Measurements from ENCODE around the gene DDX41. TPM values are rescaled to one million over a fixed set of nuclear protein-coding genes. Genes with fewer than 3 reads are reported as not detected.
A peak's percentile ranks its signal among the peaks of the same experiment; 100 is the strongest.

DDX41 gene
- polyA plus RNA-seq, 3 donors = 44.9 to 178 (median 70.3) TPM

DNA sequence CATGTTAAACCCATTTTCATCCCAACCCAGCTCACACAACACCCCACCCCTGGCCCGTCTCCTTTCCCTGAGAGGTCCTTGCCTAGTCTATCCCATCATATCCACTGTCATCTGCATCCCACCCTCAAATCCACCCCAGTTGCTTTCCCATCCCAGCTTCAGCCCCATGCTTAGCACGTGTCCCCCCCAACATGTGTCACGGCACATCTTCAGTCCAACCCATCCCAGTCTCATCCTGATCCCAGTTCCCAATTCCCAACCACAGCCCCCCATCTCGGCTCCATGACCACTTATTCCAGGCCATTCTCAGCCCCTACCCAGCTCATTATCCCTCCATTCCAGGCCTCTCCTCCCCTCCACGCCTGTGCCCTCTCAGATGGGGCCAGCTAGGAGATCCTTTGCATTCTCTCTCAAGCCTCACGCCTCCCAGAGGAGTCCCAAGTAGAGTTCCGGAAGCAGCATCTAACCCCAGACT is 42.7 kb downstream of the DDX41 start:
- H3K36me3 Mint-ChIP-seq = peaks cover 13 to 14% of the 10 kb centered on the region in 2 donors
- Histone ChIP-seq H3K4me3 (replicated peaks in 1 of 3; ENCODE audit: low read depth in 2 of 3, low read length in 3 of 3) (no peak overlapping the region), H3K79me2 (ENCODE audit: insufficient read depth, low read length) (no peaks in the 10 kb centered on the region), H3K27me3 (ENCODE audit: control insufficient read depth in 2 of 2, insufficient read depth in 2 of 2, low read length in 2 of 2) (peaks cover 18 to 55% of the 10 kb centered on the region in 2 donors), H3K9me3 (replicated peaks in 1 of 2; ENCODE audit: control insufficient read depth in 1 of 2, insufficient read depth in 1 of 2, low read length in 2 of 2) (peaks cover 0 to 11% of the 10 kb centered on the region in 2 donors), H3K9ac (ENCODE audit: insufficient read depth, low read length, poor library complexity, severe bottlenecking) (no peak overlapping the region), H2AFZ (ENCODE audit: insufficient read depth, low read depth, low read length, poor library complexity, severe bottlenecking) (no peak overlapping the region), H3K4me2 (replicated peaks; ENCODE audit: extremely low read depth, low read length, poor library complexity, severe bottlenecking) (no peak overlapping the region), H3K36me3 (replicated peaks in 1 of 2; ENCODE audit: control insufficient read depth in 1 of 2, insufficient read depth in 2 of 2, low read length in 2 of 2) (no peaks in the 10 kb centered on the region), H3K4me1 (ENCODE audit: control insufficient read depth in 1 of 2, insufficient read depth in 2 of 2, low read length in 2 of 2) (peaks cover 38 to 61% of the 10 kb centered on the region in 2 donors), H4K20me1 (ENCODE audit: insufficient read depth, low read length) (peaks cover 24% of the 10 kb centered on the region), H3K27ac (ENCODE audit: low read depth in 1 of 2, low read length in 2 of 2) (no peak overlapping the region)
- WGBS (ENCODE audit: insufficient coverage) = 85% methylated on average over 7 of the region's 7 CpGs
- no peak for DNase-seq
- TF ChIP-seq, protein P1, sequence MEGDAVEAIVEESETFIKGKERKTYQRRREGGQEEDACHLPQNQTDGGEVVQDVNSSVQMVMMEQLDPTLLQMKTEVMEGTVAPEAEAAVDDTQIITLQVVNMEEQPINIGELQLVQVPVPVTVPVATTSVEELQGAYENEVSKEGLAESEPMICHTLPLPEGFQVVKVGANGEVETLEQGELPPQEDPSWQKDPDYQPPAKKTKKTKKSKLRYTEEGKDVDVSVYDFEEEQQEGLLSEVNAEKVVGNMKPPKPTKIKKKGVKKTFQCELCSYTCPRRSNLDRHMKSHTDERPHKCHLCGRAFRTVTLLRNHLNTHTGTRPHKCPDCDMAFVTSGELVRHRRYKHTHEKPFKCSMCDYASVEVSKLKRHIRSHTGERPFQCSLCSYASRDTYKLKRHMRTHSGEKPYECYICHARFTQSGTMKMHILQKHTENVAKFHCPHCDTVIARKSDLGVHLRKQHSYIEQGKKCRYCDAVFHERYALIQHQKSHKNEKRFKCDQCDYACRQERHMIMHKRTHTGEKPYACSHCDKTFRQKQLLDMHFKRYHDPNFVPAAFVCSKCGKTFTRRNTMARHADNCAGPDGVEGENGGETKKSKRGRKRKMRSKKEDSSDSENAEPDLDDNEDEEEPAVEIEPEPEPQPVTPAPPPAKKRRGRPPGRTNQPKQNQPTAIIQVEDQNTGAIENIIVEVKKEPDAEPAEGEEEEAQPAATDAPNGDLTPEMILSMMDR (IDR thresholded peaks at IDR 0.05) = no peak
- peak overlapping the region in 3 of 7 donors; percentile 40 to 76 (median 55) for H3K27ac Mint-ChIP-seq
- intact Hi-C loops (cut with micrococcal nuclease) = no loop called here
- peaks cover 0 to 17% (median 4%) of the 10 kb centered on the region in 7 donors for H3K9me3 Mint-ChIP-seq
- H3K4me1 Mint-ChIP-seq = peaks cover 62% of the 10 kb centered on the region
- H3K27me3 Mint-ChIP-seq (ENCODE audit: low read depth in 3 of 3) = peaks cover 58 to 73% (median 66%) of the 10 kb centered on the region in 3 donors
- H3K4me3 Mint-ChIP-seq = peak overlapping the region; percentile 9 to 86

- no peak within 1 kb of the TSS for H3K27ac ChIP-seq (ENCODE audit: low read depth in 1 of 2, low read length in 2 of 2)
- H3K4me2 ChIP-seq (replicated peaks; ENCODE audit: extremely low read depth, low read length, poor library complexity, severe bottlenecking) = peak within 1 kb of the TSS; percentile 51
- peaks cover 24% of the 10 kb centered on the region for H4K20me1 ChIP-seq (ENCODE audit: insufficient read depth, low read length)
- H2AFZ ChIP-seq (ENCODE audit: insufficient read depth, low read depth, low read length, poor library complexity, severe bottlenecking) = peak within 1 kb of the TSS; percentile 13
- H3K4me1 ChIP-seq (ENCODE audit: control insufficient read depth in 1 of 2, insufficient read depth in 2 of 2, low read length in 2 of 2) = peaks cover 33 to 56% of the 10 kb centered on the region in 2 donors
- no peak within 1 kb of the TSS for H3K4me3 ChIP-seq (replicated peaks in 1 of 3; ENCODE audit: low read depth in 2 of 3, low read length in 3 of 3)
- Mint-ChIP-seq H3K36me3 (peaks cover 9 to 14% of the 10 kb centered on the region in 2 donors), H3K27me3 (ENCODE audit: low read depth in 3 of 3) (peaks cover 62 to 77% (median 69%) of the 10 kb centered on the region in 3 donors), H3K4me3 (peak within 1 kb of the TSS; percentile 64 to 86), H3K4me1 (peaks cover 57% of the 10 kb centered on the region), H3K9me3 (peaks cover 0 to 14% (median 4%) of the 10 kb centered on the region in 7 donors), H3K27ac (peak within 1 kb of the TSS in 3 of 7 donors; percentile 40 to 76 (median 55))
- peaks cover 0 to 11% of the 10 kb centered on the region in 2 donors for H3K9me3 ChIP-seq (replicated peaks in 1 of 2; ENCODE audit: control insufficient read depth in 1 of 2, insufficient read depth in 1 of 2, low read length in 2 of 2)
- TF ChIP-seq, protein P1 (IDR thresholded peaks at IDR 0.05) = no peak
- no peak for DNase-seq
- no peak within 1 kb of the TSS for H3K9ac ChIP-seq (ENCODE audit: insufficient read depth, low read length, poor library complexity, severe bottlenecking)
- 2% methylated on average over 27 of the region's 69 CpGs for WGBS (ENCODE audit: insufficient coverage)
- intact Hi-C loops (cut with micrococcal nuclease) = no loop called here
- no peaks in the 10 kb centered on the region for H3K36me3 ChIP-seq (replicated peaks in 1 of 2; ENCODE audit: control insufficient read depth in 1 of 2, insufficient read depth in 2 of 2, low read length in 2 of 2)
- no peaks in the 10 kb centered on the region for H3K79me2 ChIP-seq (ENCODE audit: insufficient read depth, low read length)
- peaks cover 18 to 55% of the 10 kb centered on the region in 2 donors for H3K27me3 ChIP-seq (ENCODE audit: control insufficient read depth in 2 of 2, insufficient read depth in 2 of 2, low read length in 2 of 2)
These were observed 43.2 kb downstream of the DDX41 start, which contains the start of gene DBN1 for GRCh38 chr5:177473443-177474001. Gene DBN1 (minus strand): TSS chr5:177473634. CDS start chr5:177473521, 113 bp downstream.

All from CD14-positive monocyte (primary cell).